Mammary epithelial cell (primary cell): Measurements from ENCODE around the gene TMBIM1.

Experiments used
- EZH2 ChIP-seq: IDR thresholded peaks from 2 replicates; pipeline ENCODE4 v1.6.1; 2012; ENCODE audit warnings: low read length, inconsistent platforms, borderline replicate concordance
- TF ChIP-seq, protein P1 (sequence below), 2 donors: IDR thresholded peaks in 1 of 2; conservative IDR thresholded peaks in 1 of 2; 2 replicates each; pipeline ENCODE4 v1.5.1; 2011 to 2012; ENCODE audit warnings: inconsistent platforms in 2 of 2, low read length in 2 of 2, mild to moderate bottlenecking in 2 of 2, control low read depth in 1 of 2, low read depth in 1 of 2; ENCODE audit not compliant: insufficient read depth in 1 of 2; ENCODE audit errors: extremely low read depth in 1 of 2

DNA sequence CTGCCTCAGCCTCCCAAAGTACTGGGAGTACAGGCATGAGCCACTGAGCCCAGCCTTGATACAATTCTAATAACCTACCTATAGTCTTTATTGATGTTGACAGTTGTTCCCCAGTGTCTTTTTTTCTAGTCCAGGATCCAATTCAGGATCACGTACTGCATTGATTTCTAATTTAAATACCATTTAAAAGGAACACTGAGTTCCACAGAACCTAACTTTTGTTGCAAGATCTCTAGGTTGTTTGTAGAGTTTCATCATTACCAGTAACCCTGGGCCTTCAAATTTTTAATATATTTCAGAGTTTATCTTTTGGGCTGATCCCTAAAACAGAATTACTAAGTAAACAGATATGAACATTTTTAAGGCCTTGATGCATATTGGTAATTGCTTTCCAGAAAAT, 21.1 kb upstream of the TMBIM1 start:
- TF ChIP-seq, protein P1, sequence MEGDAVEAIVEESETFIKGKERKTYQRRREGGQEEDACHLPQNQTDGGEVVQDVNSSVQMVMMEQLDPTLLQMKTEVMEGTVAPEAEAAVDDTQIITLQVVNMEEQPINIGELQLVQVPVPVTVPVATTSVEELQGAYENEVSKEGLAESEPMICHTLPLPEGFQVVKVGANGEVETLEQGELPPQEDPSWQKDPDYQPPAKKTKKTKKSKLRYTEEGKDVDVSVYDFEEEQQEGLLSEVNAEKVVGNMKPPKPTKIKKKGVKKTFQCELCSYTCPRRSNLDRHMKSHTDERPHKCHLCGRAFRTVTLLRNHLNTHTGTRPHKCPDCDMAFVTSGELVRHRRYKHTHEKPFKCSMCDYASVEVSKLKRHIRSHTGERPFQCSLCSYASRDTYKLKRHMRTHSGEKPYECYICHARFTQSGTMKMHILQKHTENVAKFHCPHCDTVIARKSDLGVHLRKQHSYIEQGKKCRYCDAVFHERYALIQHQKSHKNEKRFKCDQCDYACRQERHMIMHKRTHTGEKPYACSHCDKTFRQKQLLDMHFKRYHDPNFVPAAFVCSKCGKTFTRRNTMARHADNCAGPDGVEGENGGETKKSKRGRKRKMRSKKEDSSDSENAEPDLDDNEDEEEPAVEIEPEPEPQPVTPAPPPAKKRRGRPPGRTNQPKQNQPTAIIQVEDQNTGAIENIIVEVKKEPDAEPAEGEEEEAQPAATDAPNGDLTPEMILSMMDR (conservative IDR thresholded peaks at IDR 0.05 in 1 of 2, IDR thresholded peaks at IDR 0.05 in 1 of 2; ENCODE audit: extremely low read depth in 1 of 2, insufficient read depth in 1 of 2, low read depth in 1 of 2, low read length in 2 of 2) = no peak
- no peak for TF ChIP-seq EZH2
